Urinary bladder (tissue), 4 donors: Measurements from ENCODE around the gene NOL4L. TPM values are rescaled to one million over a fixed set of nuclear protein-coding genes. Genes with fewer than 3 reads are reported as not detected.

Source experiments
- DNase-seq: peaks from one replicate; pipeline ENCODE4 v3.0.0-alpha.2; 2015; ENCODE audit errors: extremely low spot score
- H3K27ac ChIP-seq: one replicate; pipeline ENCODE4 v1.5.1; 2013; ENCODE audit warnings: low read depth, mild to moderate bottlenecking, moderate library complexity
- H3K36me3 ChIP-seq: one replicate; pipeline ENCODE4 v1.6.1; 2013; ENCODE audit warnings: mild to moderate bottlenecking, moderate library complexity; ENCODE audit not compliant: insufficient read depth
- H3K4me1 ChIP-seq: one replicate; pipeline ENCODE4 v1.6.1; 2013; ENCODE audit warnings: mild to moderate bottlenecking, moderate library complexity; ENCODE audit not compliant: insufficient read depth
- H3K4me3 ChIP-seq: one replicate; pipeline ENCODE4 v1.5.1; 2013; ENCODE audit warnings: low read depth, low read length
- WGBS: extraction: QIAGEN DNeasy Blood & Tissue Kit; methylation state at CpG from one replicate; pipeline ENCODE4 v1.1.7; 2013; 5-methylcytosine and 5-hydroxymethylcytosine counted together
- polyA plus RNA-seq: library from polyadenylated mRNA; stranded (reverse); fragments of 200-250 nt; gene quantifications from one replicate; pipeline ENCODE4 v1.2.3, GENCODE V29; 2013
- total RNA-seq: library from RNA; depleted of rRNA; stranded (reverse); fragments of >200 nt; gene quantifications from one replicate; pipeline ENCODE4 v1.2.3, GENCODE V29; 2014
- donor health status: healthy with polysubstance abuse.
- donor health status: healthy.

The NOL4L gene
- total and polyA plus RNA-seq, 2 donors: 9.1 to 11.5 TPM

GRCh38 chr20:32514760-32515159 lies 70.4 kb downstream of the NOL4L start:
- WGBS: 94% methylated on average over 12 of the region's 12 CpGs
- H3K4me3 ChIP-seq: no peak overlapping the region
- no peak for DNase-seq
- H3K4me1 ChIP-seq: no peaks in the 10 kb centered on the region
- H3K27ac ChIP-seq: no peak overlapping the region
- H3K36me3 ChIP-seq: no peaks in the 10 kb centered on the region

DNA sequence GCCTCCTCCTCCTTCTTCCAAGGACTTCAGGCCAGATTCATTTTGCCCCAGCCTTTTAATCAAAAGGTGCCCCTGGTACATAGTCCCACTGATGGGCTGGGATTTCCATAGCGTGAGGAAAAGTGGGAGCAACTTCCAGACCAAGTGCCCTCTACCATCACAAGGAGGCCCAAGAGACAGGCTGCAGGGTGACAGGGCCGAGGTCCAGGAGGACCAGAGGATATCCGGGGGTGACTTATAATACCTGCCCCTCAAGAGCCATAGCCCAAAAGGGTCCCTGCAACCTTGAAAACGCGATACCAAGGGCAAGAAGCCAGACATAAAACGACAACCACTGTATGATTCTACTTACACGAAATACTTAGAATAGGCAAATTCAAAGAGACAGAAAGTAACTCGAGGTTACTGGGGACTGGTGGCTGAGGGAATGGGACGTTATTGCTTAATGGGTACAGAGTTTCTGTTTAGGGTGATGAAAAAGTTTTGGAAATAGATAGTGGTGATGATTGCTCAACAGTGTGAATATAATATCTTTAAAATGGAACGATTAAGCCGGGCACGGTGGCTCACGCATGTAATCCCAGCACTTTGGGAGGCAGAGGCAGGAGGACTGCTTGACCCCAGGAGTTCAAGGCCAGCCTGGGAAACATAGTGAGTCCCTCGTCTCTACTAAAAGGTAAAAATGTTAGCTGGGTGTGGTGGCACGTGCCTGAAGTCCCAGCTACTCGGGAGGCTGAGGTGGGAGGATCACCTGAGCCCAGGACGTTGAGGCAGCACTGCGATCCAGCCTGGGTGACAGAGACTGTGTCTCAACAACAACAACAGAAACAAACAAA lies 71.9 kb downstream of the NOL4L start:
- WGBS: 88% methylated on average over 18 of the region's 18 CpGs
- Histone ChIP-seq H3K36me3 (no peaks in the 10 kb centered on the region), H3K27ac (no peak overlapping the region), H3K4me1 (no peaks in the 10 kb centered on the region), H3K4me3 (no peak overlapping the region)
- DNase-seq: no peak

GRCh38 chr20:32512047-32512385 lies 73.1 kb downstream of the NOL4L start:
- 86% methylated on average over 3 of the region's 3 CpGs for WGBS
- no peak overlapping the region for H3K4me3 ChIP-seq
- H3K27ac ChIP-seq: no peak overlapping the region
- H3K4me1 ChIP-seq: no peaks in the 10 kb centered on the region
- no peak for DNase-seq
- H3K36me3 ChIP-seq: no peaks in the 10 kb centered on the region

GRCh38 chr20:32511358-32512046 lies 73.6 kb downstream of the NOL4L start:
- Histone ChIP-seq H3K4me1 (no peaks in the 10 kb centered on the region), H3K4me3 (no peak overlapping the region), H3K27ac (peak overlapping the region; percentile 59), H3K36me3 (no peaks in the 10 kb centered on the region)
- DNase-seq: no peak
- WGBS: 68% methylated on average over 12 of the region's 12 CpGs

- DNase-seq: no peak
- no peak overlapping the region for H3K27ac ChIP-seq
- 35% methylated on average over 17 of the region's 17 CpGs for WGBS
- no peak overlapping the region for H3K4me3 ChIP-seq
- no peaks in the 10 kb centered on the region for H3K4me1 ChIP-seq
- H3K36me3 ChIP-seq: no peaks in the 10 kb centered on the region
Measured at GRCh38 chr20:32510601-32511357, 74.4 kb downstream of the NOL4L start.

- H3K27ac ChIP-seq: no peak overlapping the region
- H3K36me3 ChIP-seq: no peaks in the 10 kb centered on the region
- 58% methylated on average over 15 of the region's 15 CpGs for WGBS
- no peak for DNase-seq
- H3K4me3 ChIP-seq: no peak overlapping the region
- H3K4me1 ChIP-seq: no peaks in the 10 kb centered on the region
Measured at GRCh38 chr20:32510120-32510600, 75.0 kb downstream of the NOL4L start.

- 52% methylated on average over 10 of the region's 10 CpGs for WGBS
- no peak overlapping the region for H3K27ac ChIP-seq
- no peaks in the 10 kb centered on the region for H3K4me1 ChIP-seq
- DNase-seq: no peak
- H3K4me3 ChIP-seq: no peak overlapping the region
- no peaks in the 10 kb centered on the region for H3K36me3 ChIP-seq
Measured at GRCh38 chr20:32509639-32510066, 75.5 kb downstream of the NOL4L start.

DNA sequence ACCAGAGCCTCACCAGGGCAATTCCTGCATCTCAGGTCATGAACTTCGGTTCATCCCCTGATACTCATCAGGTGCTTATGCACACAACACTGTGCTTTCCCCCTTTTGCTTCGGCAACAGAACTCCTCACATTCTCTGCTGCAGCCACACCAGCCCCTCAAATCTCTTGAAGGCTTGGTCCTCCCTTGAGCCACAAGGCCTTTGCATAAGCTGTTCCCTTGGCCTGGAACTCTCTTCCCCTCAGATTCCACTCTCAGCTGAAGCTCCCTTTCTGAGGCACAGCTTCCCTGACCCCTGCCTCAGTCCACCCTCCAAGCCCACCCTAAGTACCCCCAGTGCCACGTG lies 76.4 kb downstream of the NOL4L start:
- no peak overlapping the region for H3K4me3 ChIP-seq
- DNase-seq: no peak
- no peaks in the 10 kb centered on the region for H3K36me3 ChIP-seq
- H3K27ac ChIP-seq: no peak overlapping the region
- WGBS: 77% methylated on average over 3 of the region's 3 CpGs
- no peaks in the 10 kb centered on the region for H3K4me1 ChIP-seq

- H3K4me3 ChIP-seq: no peak overlapping the region
- H3K4me1 ChIP-seq: no peaks in the 10 kb centered on the region
- no peak for DNase-seq
- WGBS: 75% methylated on average over 11 of the region's 11 CpGs
- no peaks in the 10 kb centered on the region for H3K36me3 ChIP-seq
- no peak overlapping the region for H3K27ac ChIP-seq
Measured at GRCh38 chr20:32507998-32508774, 76.9 kb downstream of the NOL4L start.

- Histone ChIP-seq H3K4me1 (no peaks in the 10 kb centered on the region), H3K27ac (no peak overlapping the region), H3K4me3 (no peak overlapping the region), H3K36me3 (no peaks in the 10 kb centered on the region)
- no peak for DNase-seq
- 78% methylated on average over 3 of the region's 3 CpGs for whole genome bisulfite sequencing
Measured at GRCh38 chr20:32506721-32507120, 78.4 kb downstream of the NOL4L start.

- Histone ChIP-seq H3K36me3 (no peaks in the 10 kb centered on the region), H3K27ac (no peak overlapping the region), H3K4me3 (no peak overlapping the region), H3K4me1 (no peaks in the 10 kb centered on the region)
- DNase-seq: no peak
- 85% methylated on average over 8 of the region's 8 CpGs for WGBS
Measured at GRCh38 chr20:32505723-32506473, 79.2 kb downstream of the NOL4L start.

DNA sequence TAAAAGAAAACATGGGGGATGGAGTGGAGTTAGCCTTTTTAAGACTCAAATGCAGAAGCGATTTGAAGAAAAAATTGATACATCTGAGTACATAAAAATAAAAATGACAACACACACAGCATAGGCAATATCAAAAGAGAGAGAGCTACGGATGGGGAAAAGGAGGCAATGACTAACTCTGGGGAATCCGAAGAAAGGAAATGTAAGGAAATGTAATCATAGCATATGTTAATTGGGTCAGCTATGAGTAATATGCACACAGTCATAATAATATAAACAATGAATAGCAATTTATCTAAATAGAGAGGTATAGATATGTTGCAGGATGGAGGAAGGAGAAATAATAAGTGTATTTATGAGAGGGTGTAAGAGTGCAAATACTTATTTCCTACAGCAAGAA lies 83.4 kb downstream of the NOL4L start:
- no peaks in the 10 kb centered on the region for H3K4me1 ChIP-seq
- no peak overlapping the region for H3K27ac ChIP-seq
- DNase-seq: no peak
- no peak overlapping the region for H3K4me3 ChIP-seq
- 86% methylated on average over 3 of the region's 3 CpGs for WGBS
- no peaks in the 10 kb centered on the region for H3K36me3 ChIP-seq
